Measurements from ENCODE around the gene FAM221B.

FAM221B gene

GRCh38 chr9:35820076-35820475 is 8.5 kb downstream of the FAM221B start:
- DNase-seq (ENCODE audit: low read depth in 2 of 2), result peak; percentile 51 to 55

GRCh38 chr9:35818341-35818740 is 10.2 kb downstream of the FAM221B start:
- no peak for DNase-seq (ENCODE audit: low read depth in 2 of 2)

- DNase-seq (ENCODE audit: low read depth in 2 of 2), result no peak
Measured at GRCh38 chr9:35816708-35817107, 11.8 kb downstream of the FAM221B start.

GRCh38 chr9:35814841-35815543 is 13.5 kb downstream of the FAM221B start, which contains the start of gene HINT2:
Gene HINT2, minus strand, starts transcription at chr9:35815042. Its CDS starts 63 bp downstream, at chr9:35814979.
- DNase-seq (ENCODE audit: low read depth in 2 of 2), result peak; percentile 99

GRCh38 chr9:35814106-35814840 is 14.3 kb downstream of the FAM221B start:
- no peak for DNase-seq (ENCODE audit: low read depth in 2 of 2)

GRCh38 chr9:35813434-35814105 is 15.0 kb downstream of the FAM221B start:
- DNase-seq (ENCODE audit: low read depth in 2 of 2), result no peak

GRCh38 chr9:35812025-35812602 is 16.4 kb downstream of the FAM221B start, which contains the start of gene SPAG8:
Gene SPAG8, minus strand, starts transcription at chr9:35812262. Its CDS starts 115 bp downstream, at chr9:35812147.
- peak; percentile 86 to 88 for DNase-seq (ENCODE audit: low read depth in 2 of 2)

- DNase-seq (ENCODE audit: low read depth in 2 of 2), result no peak
Measured at GRCh38 chr9:35811381-35812024, 17.0 kb downstream of the FAM221B start.

- no peak for DNase-seq (ENCODE audit: low read depth in 2 of 2)
Measured at GRCh38 chr9:35810122-35810521, 18.4 kb downstream of the FAM221B start.

- DNase-seq (ENCODE audit: low read depth in 2 of 2), result no peak
Measured at GRCh38 chr9:35808433-35808832, 20.1 kb downstream of the FAM221B start.

GRCh38 chr9:35806101-35806500 is 22.4 kb downstream of the FAM221B start:
- no peak for DNase-seq (ENCODE audit: low read depth in 2 of 2)

- DNase-seq (ENCODE audit: low read depth in 2 of 2), result no peak
Measured at GRCh38 chr9:35801328-35802128, 27.0 kb downstream of the FAM221B start.

GRCh38 chr9:35800530-35800929 is 28.0 kb downstream of the FAM221B start:
- no peak for DNase-seq (ENCODE audit: low read depth in 2 of 2)

- DNase-seq (ENCODE audit: low read depth in 2 of 2), result no peak
Measured at GRCh38 chr9:35798658-35799374, 29.7 kb downstream of the FAM221B start.

GRCh38 chr9:35797311-35798109 is 31.0 kb downstream of the FAM221B start:
- DNase-seq (ENCODE audit: low read depth in 2 of 2), result no peak

- DNase-seq (ENCODE audit: low read depth in 2 of 2), result no peak
Measured at GRCh38 chr9:35795695-35796094, 32.8 kb downstream of the FAM221B start.

- DNase-seq (ENCODE audit: low read depth in 2 of 2), result no peak
Measured at GRCh38 chr9:35793461-35793860, 35.1 kb downstream of the FAM221B start.

GRCh38 chr9:35792826-35793225 is 35.7 kb downstream of the FAM221B start:
- no peak for DNase-seq (ENCODE audit: low read depth in 2 of 2)
